ENCODE measurements around the gene ALOX5.

GRCh38 chr10:45383682-45384330 is 9.8 kb downstream of the ALOX5 start:
- TF ChIP-seq POLR2A (IDR thresholded peaks at IDR 0.05) (no peak), CTCF (IDR thresholded peaks at IDR 0.05 in 8 of 11, conservative IDR thresholded peaks at IDR 0.05 in 3 of 11) (no peak)

All from spleen (tissue), 7 donors.